ENCODE results near the gene GRIN1. TPM values are rescaled to one million over a fixed set of nuclear protein-coding genes. Genes with fewer than 3 reads are reported as not detected.

Gene GRIN1
- total RNA-seq, 1 donor from 2014 or later = not detected

GRCh38 chr9:137205126-137206069 is 66.4 kb downstream of the GRIN1 start, which contains the start of the genes NDOR1 and TMEM203:
TSS of gene NDOR1 (plus strand) at chr9:137205700. CDS start at chr9:137205778, 78 bp downstream.
TSS of gene TMEM203 (minus strand) at chr9:137205648. CDS start at chr9:137205414, 234 bp downstream.
- Mint-ChIP-seq H3K4me3 (peak within 1 kb of the TSS; percentile 94), H3K36me3 (ENCODE audit: low read depth) (peaks cover 26% of the 10 kb centered on the region), H3K27ac (peak within 1 kb of the TSS; percentile 93), H3K4me1 (peaks cover 30% of the 10 kb centered on the region), H3K9me3 (no peaks in the 10 kb centered on the region), H3K27me3 (no peaks in the 10 kb centered on the region)
- intact Hi-C loops (cut with micrococcal nuclease) = loop anchor here (1.0 kb wide), 3 partner anchors 17 to 76 kb away; partner anchors contain the start of genes ANAPC2 and SSNA1
- peak; percentile 99 for DNase-seq

DNA sequence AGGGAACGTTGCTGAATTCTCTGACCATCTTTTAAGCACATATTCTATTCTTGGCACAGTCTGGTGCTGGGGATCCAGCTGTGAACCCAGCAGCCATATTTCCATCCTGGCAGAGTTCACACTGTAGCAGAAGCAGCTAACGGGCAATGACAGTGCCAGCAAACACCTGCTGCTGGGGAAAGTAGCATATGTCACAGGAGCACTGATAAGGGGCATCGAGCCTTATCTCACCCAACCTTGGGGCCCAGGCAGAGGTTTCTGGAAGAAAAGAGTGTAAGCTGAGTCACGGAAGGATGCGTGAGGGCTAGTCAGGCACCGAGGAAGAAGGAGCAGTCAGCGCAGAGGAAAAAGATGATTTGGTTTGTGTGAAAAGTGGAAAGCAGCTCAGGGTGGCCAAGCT is 67.6 kb downstream of the GRIN1 start:
- H3K4me1 Mint-ChIP-seq = peaks cover 28% of the 10 kb centered on the region
- DNase-seq = no peak

GRCh38 chr9:137211532-137211931 is 72.6 kb downstream of the GRIN1 start:
- Mint-ChIP-seq H3K27ac (no peak overlapping the region), H3K4me1 (peaks cover 11% of the 10 kb centered on the region), H3K9me3 (no peaks in the 10 kb centered on the region), H3K36me3 (ENCODE audit: low read depth) (peaks cover 21% of the 10 kb centered on the region), H3K27me3 (no peaks in the 10 kb centered on the region), H3K4me3 (no peak overlapping the region)
- no peak for DNase-seq
- intact Hi-C loops (cut with micrococcal nuclease) = no loop called here

More for the DNA sequence above, 67.6 kb downstream of the GRIN1 start:
- peaks cover 26% of the 10 kb centered on the region for H3K36me3 Mint-ChIP-seq (ENCODE audit: low read depth)
- intact Hi-C loops (cut with micrococcal nuclease) = no loop called here
- no peaks in the 10 kb centered on the region for H3K9me3 Mint-ChIP-seq
- no peaks in the 10 kb centered on the region for H3K27me3 Mint-ChIP-seq
- peak overlapping the region; percentile 94 for H3K4me3 Mint-ChIP-seq
- H3K27ac Mint-ChIP-seq = peak overlapping the region; percentile 93

GRCh38 chr9:137212520-137212919 is 73.6 kb downstream of the GRIN1 start:
- H3K4me3 Mint-ChIP-seq = no peak overlapping the region
- intact Hi-C loops (cut with micrococcal nuclease) = no loop called here
- peaks cover 1% of the 10 kb centered on the region for H3K4me1 Mint-ChIP-seq

GRCh38 chr9:137213160-137214060 is 74.5 kb downstream of the GRIN1 start:
- Mint-ChIP-seq H3K4me1 (no peaks in the 10 kb centered on the region), H3K4me3 (no peak overlapping the region), H3K9me3 (no peaks in the 10 kb centered on the region), H3K27me3 (no peaks in the 10 kb centered on the region), H3K36me3 (ENCODE audit: low read depth) (peaks cover 11% of the 10 kb centered on the region), H3K27ac (no peak overlapping the region)
- intact Hi-C loops (cut with micrococcal nuclease) = no loop called here
- DNase-seq = no peak

More at GRCh38 chr9:137212520-137212919, 73.6 kb downstream of the GRIN1 start:
- no peak for DNase-seq
- Mint-ChIP-seq H3K36me3 (ENCODE audit: low read depth) (peaks cover 16% of the 10 kb centered on the region), H3K27me3 (no peaks in the 10 kb centered on the region), H3K27ac (no peak overlapping the region), H3K9me3 (no peaks in the 10 kb centered on the region)

DNA sequence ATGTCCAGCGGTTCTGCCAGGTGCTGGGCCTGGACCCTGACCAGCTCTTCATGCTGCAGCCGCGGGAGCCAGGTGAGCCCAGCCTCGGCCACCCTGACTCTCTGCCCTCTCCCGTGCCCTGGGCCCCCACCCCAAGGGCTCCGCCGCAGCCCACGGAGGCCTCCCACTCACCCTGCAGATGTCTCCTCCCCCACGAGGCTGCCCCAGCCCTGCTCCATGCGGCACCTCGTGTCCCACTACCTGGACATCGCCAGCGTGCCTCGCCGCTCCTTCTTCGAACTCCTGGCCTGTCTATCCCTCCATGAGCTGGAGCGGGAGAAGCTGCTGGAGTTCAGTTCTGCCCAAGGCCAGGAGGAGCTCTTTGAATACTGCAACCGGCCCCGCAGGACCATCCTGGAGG is 75.7 kb downstream of the GRIN1 start:
- Mint-ChIP-seq H3K27ac (no peak overlapping the region), H3K36me3 (ENCODE audit: low read depth) (peaks cover 6% of the 10 kb centered on the region), H3K27me3 (no peaks in the 10 kb centered on the region), H3K4me3 (no peak overlapping the region), H3K9me3 (no peaks in the 10 kb centered on the region), H3K4me1 (no peaks in the 10 kb centered on the region)
- intact Hi-C loops (cut with micrococcal nuclease) = no loop called here
- DNase-seq = no peak

DNA sequence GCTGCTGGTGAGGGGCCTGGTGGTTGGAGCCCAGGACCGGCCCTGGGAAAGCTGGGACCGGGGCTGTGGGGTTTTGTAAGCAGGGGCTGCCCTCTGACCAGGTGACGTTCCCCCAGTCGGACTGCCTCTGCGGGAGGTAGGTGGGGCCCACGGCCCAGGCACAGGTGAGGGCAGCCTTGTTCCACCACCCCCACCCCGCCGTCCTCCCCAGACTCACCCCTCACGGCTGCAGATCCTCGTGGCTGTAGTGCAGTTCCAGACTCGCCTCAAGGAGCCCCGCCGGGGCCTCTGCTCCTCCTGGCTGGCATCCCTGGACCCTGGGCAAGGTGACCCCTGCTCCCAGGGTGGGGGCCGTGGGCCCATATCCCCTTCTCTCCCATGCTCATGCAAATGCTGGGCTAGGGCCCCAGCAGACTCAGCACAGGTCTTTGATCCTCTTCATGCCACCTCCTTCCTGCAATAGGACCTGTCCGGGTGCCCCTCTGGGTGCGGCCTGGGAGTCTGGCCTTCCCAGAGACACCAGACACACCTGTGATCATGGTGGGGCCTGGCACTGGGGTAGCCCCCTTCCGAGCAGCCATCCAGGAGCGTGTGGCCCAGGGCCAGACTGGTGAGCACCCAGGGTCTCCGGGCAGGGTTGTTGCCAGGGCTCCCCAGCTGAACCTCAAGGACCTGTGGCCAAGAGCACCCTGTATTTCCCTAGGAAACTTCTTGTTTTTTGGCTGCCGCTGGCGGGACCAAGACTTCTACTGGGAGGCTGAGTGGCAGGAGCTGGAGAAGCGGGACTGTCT is 76.4 kb downstream of the GRIN1 start:
- Mint-ChIP-seq H3K4me3 (no peak overlapping the region), H3K27ac (no peak overlapping the region), H3K27me3 (no peaks in the 10 kb centered on the region), H3K4me1 (no peaks in the 10 kb centered on the region), H3K36me3 (ENCODE audit: low read depth) (peaks cover 4% of the 10 kb centered on the region), H3K9me3 (no peaks in the 10 kb centered on the region)
- intact Hi-C loops (cut with micrococcal nuclease) = no loop called here
- no peak for DNase-seq

- no peaks in the 10 kb centered on the region for H3K9me3 Mint-ChIP-seq
- no peak overlapping the region for H3K4me3 Mint-ChIP-seq
- no peak overlapping the region for H3K27ac Mint-ChIP-seq
- H3K4me1 Mint-ChIP-seq = no peaks in the 10 kb centered on the region
- no peak for DNase-seq
- intact Hi-C loops (cut with micrococcal nuclease) = no loop called here
- H3K27me3 Mint-ChIP-seq = no peaks in the 10 kb centered on the region
- peaks cover 4% of the 10 kb centered on the region for H3K36me3 Mint-ChIP-seq (ENCODE audit: low read depth)
Observed at GRCh38 chr9:137216188-137216965, 77.4 kb downstream of the GRIN1 start.

GRCh38 chr9:137217276-137218211 is 78.6 kb downstream of the GRIN1 start:
- intact Hi-C loops (cut with micrococcal nuclease) = no loop called here
- no peak overlapping the region for H3K27ac Mint-ChIP-seq
- H3K4me3 Mint-ChIP-seq = no peak overlapping the region
- no peak for DNase-seq
- no peaks in the 10 kb centered on the region for H3K4me1 Mint-ChIP-seq
- no peaks in the 10 kb centered on the region for H3K27me3 Mint-ChIP-seq
- no peaks in the 10 kb centered on the region for H3K9me3 Mint-ChIP-seq
- peaks cover 4% of the 10 kb centered on the region for H3K36me3 Mint-ChIP-seq (ENCODE audit: low read depth)

- H3K27me3 Mint-ChIP-seq = no peaks in the 10 kb centered on the region
- peaks cover 2% of the 10 kb centered on the region for H3K4me1 Mint-ChIP-seq
- no peak for DNase-seq
- H3K9me3 Mint-ChIP-seq = no peaks in the 10 kb centered on the region
- H3K4me3 Mint-ChIP-seq = no peak overlapping the region
- H3K27ac Mint-ChIP-seq = no peak overlapping the region
- H3K36me3 Mint-ChIP-seq (ENCODE audit: low read depth) = no peaks in the 10 kb centered on the region
- intact Hi-C loops (cut with micrococcal nuclease) = no loop called here
Observed at GRCh38 chr9:137218212-137218753, 79.3 kb downstream of the GRIN1 start.

Measured in activated CD4-positive, alpha-beta T cell treated with anti-CD3 and anti-CD28 coated beads, Interleukin-2, amount 10 ng/mL, durations not matched to agents 24 days and 14 days (primary cell).